ENCODE results near the gene MAML3.

MAML3 gene

GRCh38 chr4:140157341-140157740, 3.4 kb upstream of the MAML3 start:
- in situ Hi-C loops (cut with MboI; ENCODE audit: low sequenced_read_pairs), result loop anchor here (10.0 kb wide), 1 partner anchor 97 kb away; no protein-coding TSS in a partner anchor

- in situ Hi-C loops (cut with MboI; ENCODE audit: low sequenced_read_pairs), result loop anchor here (10.0 kb wide), 1 partner anchor 98 kb away; no protein-coding TSS in a partner anchor
Measured at GRCh38 chr4:140156529-140157171, 2.7 kb upstream of the MAML3 start.

- in situ Hi-C loops (cut with MboI; ENCODE audit: low sequenced_read_pairs), result loop anchor here (10.0 kb wide), 1 partner anchor 100 kb away; no protein-coding TSS in a partner anchor
Measured at GRCh38 chr4:140154572-140154891, 548 bp upstream of the MAML3 start.

- in situ Hi-C loops (cut with MboI; ENCODE audit: low sequenced_read_pairs), result loop anchor here (10.0 kb wide), 1 partner anchor 101 kb away; no protein-coding TSS in a partner anchor
Measured at GRCh38 chr4:140153419-140153717, 616 bp downstream of the MAML3 start.

GRCh38 chr4:140152751-140153418, 1.1 kb downstream of the MAML3 start:
- in situ Hi-C loops (cut with MboI; ENCODE audit: low sequenced_read_pairs), result loop anchor here (10.0 kb wide), 1 partner anchor 102 kb away; no protein-coding TSS in a partner anchor

GRCh38 chr4:140152013-140152703, 1.8 kb downstream of the MAML3 start:
- in situ Hi-C loops (cut with MboI; ENCODE audit: low sequenced_read_pairs), result loop anchor here (10.0 kb wide), 1 partner anchor 103 kb away; no protein-coding TSS in a partner anchor

- in situ Hi-C loops (cut with MboI; ENCODE audit: low sequenced_read_pairs), result loop anchor here (10.0 kb wide), 1 partner anchor 103 kb away; no protein-coding TSS in a partner anchor
Measured at GRCh38 chr4:140151699-140152012, 2.3 kb downstream of the MAML3 start.

- in situ Hi-C loops (cut with MboI; ENCODE audit: low sequenced_read_pairs), result loop anchor here (10.0 kb wide), 1 partner anchor 104 kb away; no protein-coding TSS in a partner anchor
Measured at GRCh38 chr4:140150886-140151698, 2.9 kb downstream of the MAML3 start.

GRCh38 chr4:140150636-140150885, 3.4 kb downstream of the MAML3 start:
- in situ Hi-C loops (cut with MboI; ENCODE audit: low sequenced_read_pairs), result loop anchor here (10.0 kb wide), 1 partner anchor 104 kb away; no protein-coding TSS in a partner anchor

- in situ Hi-C loops (cut with MboI; ENCODE audit: low sequenced_read_pairs), result loop anchor here (10.0 kb wide), 1 partner anchor 105 kb away; no protein-coding TSS in a partner anchor
Measured at GRCh38 chr4:140149846-140150635, 3.9 kb downstream of the MAML3 start.

- in situ Hi-C loops (cut with MboI; ENCODE audit: low sequenced_read_pairs), result no loop called here
Measured at GRCh38 chr4:140144050-140144449, 9.9 kb downstream of the MAML3 start.

- in situ Hi-C loops (cut with MboI; ENCODE audit: low sequenced_read_pairs), result no loop called here
Measured at GRCh38 chr4:140141210-140141835, 12.7 kb downstream of the MAML3 start.

- in situ Hi-C loops (cut with MboI; ENCODE audit: low sequenced_read_pairs), result no loop called here
Measured at GRCh38 chr4:140140566-140140965, 13.4 kb downstream of the MAML3 start.

GRCh38 chr4:140138428-140138827, 15.6 kb downstream of the MAML3 start:
- in situ Hi-C loops (cut with MboI; ENCODE audit: low sequenced_read_pairs), result no loop called here

- in situ Hi-C loops (cut with MboI; ENCODE audit: low sequenced_read_pairs), result no loop called here
Measured at GRCh38 chr4:140137671-140138070, 16.3 kb downstream of the MAML3 start.

- in situ Hi-C loops (cut with MboI; ENCODE audit: low sequenced_read_pairs), result no loop called here
Measured at GRCh38 chr4:140136509-140136908, 17.5 kb downstream of the MAML3 start.

GRCh38 chr4:140135529-140136088, 18.4 kb downstream of the MAML3 start:
- in situ Hi-C loops (cut with MboI; ENCODE audit: low sequenced_read_pairs), result no loop called here

GRCh38 chr4:140134746-140135425, 19.1 kb downstream of the MAML3 start:
- in situ Hi-C loops (cut with MboI; ENCODE audit: low sequenced_read_pairs), result no loop called here

GRCh38 chr4:140133576-140133975, 20.4 kb downstream of the MAML3 start:
- in situ Hi-C loops (cut with MboI; ENCODE audit: low sequenced_read_pairs), result no loop called here

Measured in HL-60/S4 treated with phorbol 12-myristate 13-acetate at 8.2 ng/mL for 4 days and 3 days (cell line).